SU-DHL-6 (cell line): ENCODE measurements around the gene SLC16A7.

ENCODE experiments used
- H2AFZ ChIP-seq: fragments of 200-600 bp; sonication (generic); 2 replicates; pipeline ENCODE4 v1.6.1; 2014; ENCODE audit warnings: low read depth, mild to moderate bottlenecking, moderate library complexity, mixed read lengths, antibody characterized with exemption, low read length; ENCODE audit not compliant: severe bottlenecking
- H3F3A ChIP-seq: fragments of 200-600 bp; shearing (Covaris generic); 2 replicates; pipeline ENCODE4 v1.6.0; 2016; ENCODE audit warnings: antibody characterized with exemption, mild to moderate bottlenecking; ENCODE audit not compliant: insufficient read depth
- H3K27ac ChIP-seq: fragments of 200-600 bp; sonication (generic); 2 replicates; pipeline ENCODE4 v1.5.1; 2016; ENCODE audit warnings: low read depth, mild to moderate bottlenecking, low read length, moderate library complexity, mixed read lengths
- H3K27me3 ChIP-seq: fragments of 200-600 bp; sonication (generic), shearing (Covaris generic); 2 replicates; pipeline ENCODE4 v1.6.0; 2014; ENCODE audit warnings: mild to moderate bottlenecking, low read length
- H3K36me3 ChIP-seq: fragments of 200-600 bp; sonication (generic); 2 replicates; pipeline ENCODE4 v1.6.1; 2014; ENCODE audit warnings: mild to moderate bottlenecking, low read length, mixed read lengths
- H3K4me2 ChIP-seq: fragments of 300-600, 200-600 bp; shearing (Covaris generic), sonication (generic); 2 replicates; pipeline ENCODE4 v1.6.0; 2014; ENCODE audit warnings: low read length, low read depth, mild to moderate bottlenecking; ENCODE audit not compliant: poor library complexity, severe bottlenecking
- H3K4me3 ChIP-seq: fragments of 200-600 bp; sonication (generic); 2 replicates; pipeline ENCODE4 v1.5.1; 2014; ENCODE audit warnings: antibody characterized with exemption, low read length, mild to moderate bottlenecking, mixed read lengths; ENCODE audit not compliant: insufficient read depth, poor library complexity, severe bottlenecking
- H3K79me2 ChIP-seq: fragments of 200-600 bp; sonication (generic); 2 replicates; pipeline ENCODE4 v1.6.1; 2014; ENCODE audit warnings: mild to moderate bottlenecking, low read length, moderate library complexity; ENCODE audit not compliant: insufficient read depth
- H3K9ac ChIP-seq: fragments of 200-600 bp; sonication (generic); 2 replicates; pipeline ENCODE4 v1.7.0; 2014; ENCODE audit warnings: mild to moderate bottlenecking, low read length
- H3K9me2 ChIP-seq: fragments of 200-600 bp; sonication (generic); replicated peaks from 2 replicates; pipeline ENCODE4 v1.6.1; 2014; ENCODE audit warnings: low read length; ENCODE audit not compliant: insufficient read depth
- H3K9me3 ChIP-seq: fragments of 200-600 bp; sonication (generic); 2 replicates; pipeline ENCODE4 v1.6.1; 2014; ENCODE audit warnings: low read length, mixed read lengths; ENCODE audit not compliant: insufficient read depth
- H4K20me1 ChIP-seq: fragments of 200-600 bp; sonication (generic); 2 replicates; pipeline ENCODE4 v1.6.1; 2014; ENCODE audit warnings: low read depth, mild to moderate bottlenecking, antibody characterized with exemption, low read length, moderate library complexity, mixed read lengths
- CTCF ChIP-seq: fragments of 200-600 bp; sonication (generic); IDR thresholded peaks from one replicate; pipeline ENCODE4 v1.5.1; 2017; ENCODE audit warnings: antibody characterized with exemption, mild to moderate bottlenecking, low read length, moderate library complexity; ENCODE audit not compliant: insufficient read depth, poor library complexity, severe bottlenecking
- EZH2phosphoT487 ChIP-seq: fragments of 200-600 bp; sonication (generic), shearing (Covaris generic); conservative IDR thresholded peaks from 2 replicates; pipeline ENCODE4 v1.6.1; 2018; ENCODE audit warnings: mild to moderate bottlenecking, antibody characterized with exemption, low read length, moderate library complexity, mixed read lengths

Gene SLC16A7

GRCh38 chr12:59651229-59651920 lies 55.5 kb downstream of the SLC16A7 start:
- Histone ChIP-seq H3K4me3 (no peak overlapping the region), H3K27me3 (no peaks in the 10 kb centered on the region), H3K9me3 (no peaks in the 10 kb centered on the region), H3K4me2 (no peak overlapping the region), H4K20me1 (no peaks in the 10 kb centered on the region), H2AFZ (no peak overlapping the region), H3K36me3 (peaks cover 2% of the 10 kb centered on the region; the same call in 1 of the 2 replicates), H3K9me2 (no peaks in the 10 kb centered on the region), H3F3A (no peaks in the 10 kb centered on the region), H3K79me2 (no peaks in the 10 kb centered on the region; the same call in 1 of the 2 replicates), H3K9ac (no peak overlapping the region), H3K27ac (no peak overlapping the region)
- no peak for TF ChIP-seq CTCF
- no peak for TF ChIP-seq EZH2phosphoT487

GRCh38 chr12:59652130-59652529 lies 56.3 kb downstream of the SLC16A7 start:
- Histone ChIP-seq H3K27me3 (no peaks in the 10 kb centered on the region), H3K4me2 (no peak overlapping the region), H4K20me1 (no peaks in the 10 kb centered on the region), H3K9ac (no peak overlapping the region), H3K4me3 (no peak overlapping the region), H3K9me3 (no peaks in the 10 kb centered on the region), H3K27ac (no peak overlapping the region), H2AFZ (no peak overlapping the region), H3K79me2 (no peaks in the 10 kb centered on the region; the same call in 1 of the 2 replicates), H3K9me2 (no peaks in the 10 kb centered on the region), H3F3A (no peaks in the 10 kb centered on the region), H3K36me3 (peaks cover 2% of the 10 kb centered on the region; the same call in 1 of the 2 replicates)
- no peak for TF ChIP-seq EZH2phosphoT487
- TF ChIP-seq CTCF = no peak

GRCh38 chr12:59654061-59654460 lies 58.2 kb downstream of the SLC16A7 start:
- H3K4me3 ChIP-seq = no peak overlapping the region

More at GRCh38 chr12:59654061-59654460, 58.2 kb downstream of the SLC16A7 start:
- H3K9me3 ChIP-seq = no peaks in the 10 kb centered on the region
- no peak overlapping the region for H3K4me2 ChIP-seq
- no peaks in the 10 kb centered on the region for H3K79me2 ChIP-seq
- no peaks in the 10 kb centered on the region for H4K20me1 ChIP-seq
- H3K27me3 ChIP-seq = no peaks in the 10 kb centered on the region
- H3K36me3 ChIP-seq = peaks cover 2% of the 10 kb centered on the region; the same call in 1 of the 2 replicates
- H3K27ac ChIP-seq = no peak overlapping the region
- H3K9ac ChIP-seq = no peak overlapping the region
- no peaks in the 10 kb centered on the region for H3K9me2 ChIP-seq
- no peak overlapping the region for H2AFZ ChIP-seq
- H3F3A ChIP-seq = no peaks in the 10 kb centered on the region
- TF ChIP-seq EZH2phosphoT487 (no peak), CTCF (no peak)
